T-helper 1 cell (primary cell): ENCODE measurements around the gene ZNF319.

Experiments used
- DNase-seq, 5 donors: peaks; one replicate each; pipeline ENCODE4 v3.0.0-alpha.2; 2012 to 2020

ZNF319 gene

GRCh38 chr16:57971848-57972247, 28.6 kb downstream of the ZNF319 start:
- no peak for DNase-seq

GRCh38 chr16:57970970-57971369, 29.5 kb downstream of the ZNF319 start, which contains the start of gene CNGB1:
TSS of gene CNGB1 (minus strand) at chr16:57971128. CDS start at chr16:57967286, 3,842 bp downstream.
- DNase-seq, result no peak

GRCh38 chr16:57970319-57970718, 30.2 kb downstream of the ZNF319 start:
- DNase-seq, result no peak

- no peak for DNase-seq
These were observed 30.9 kb downstream of the ZNF319 start for GRCh38 chr16:57969451-57970123.

GRCh38 chr16:57967916-57968315, 32.6 kb downstream of the ZNF319 start:
- no peak for DNase-seq

GRCh38 chr16:57966986-57967385, 33.5 kb downstream of the ZNF319 start:
- DNase-seq, result no peak

- no peak for DNase-seq
These were observed 34.2 kb downstream of the ZNF319 start for GRCh38 chr16:57966204-57966771.

- DNase-seq, result no peak
These were observed 36.2 kb downstream of the ZNF319 start for GRCh38 chr16:57964157-57964700.

- DNase-seq, result no peak
These were observed 37.7 kb downstream of the ZNF319 start for GRCh38 chr16:57962756-57963155.

GRCh38 chr16:57962046-57962445, 38.4 kb downstream of the ZNF319 start:
- DNase-seq, result no peak

GRCh38 chr16:57961538-57961937, 38.9 kb downstream of the ZNF319 start:
- no peak for DNase-seq

GRCh38 chr16:57960826-57961472, 39.5 kb downstream of the ZNF319 start:
- DNase-seq, result no peak

GRCh38 chr16:57960310-57960709, 40.2 kb downstream of the ZNF319 start:
- no peak for DNase-seq

- DNase-seq, result no peak
These were observed 40.7 kb downstream of the ZNF319 start for GRCh38 chr16:57959804-57960203.

GRCh38 chr16:57959121-57959520, 41.4 kb downstream of the ZNF319 start:
- no peak for DNase-seq

GRCh38 chr16:57958544-57958943, 41.9 kb downstream of the ZNF319 start:
- no peak for DNase-seq

GRCh38 chr16:57957673-57958392, 42.6 kb downstream of the ZNF319 start:
- no peak for DNase-seq

GRCh38 chr16:57956924-57957672, 43.4 kb downstream of the ZNF319 start:
- no peak for DNase-seq

- DNase-seq, result no peak
These were observed 44.1 kb downstream of the ZNF319 start for GRCh38 chr16:57956270-57956808.

GRCh38 chr16:57955572-57956188, 44.8 kb downstream of the ZNF319 start:
- no peak for DNase-seq

GRCh38 chr16:57953857-57954256, 46.6 kb downstream of the ZNF319 start:
- no peak for DNase-seq

GRCh38 chr16:57952909-57953308, 47.6 kb downstream of the ZNF319 start:
- DNase-seq, result no peak
